GM12878 (cell line): ENCODE measurements around the gene SLC2A1. TPM values are rescaled to one million over a fixed set of nuclear protein-coding genes. Genes with fewer than 3 reads are reported as not detected.

Experiments
- ATAC-seq: fragments of 200-7000 bp; cut with Tn5 transposase; 3 replicates; pipeline ENCODE4 v1.9.1; 2020; ENCODE audit warnings: mild to moderate bottlenecking, moderate library complexity
- BruUV-seq: library from RNA; stranded (reverse); fragments of 400-500 nt; replicated peaks from 2 replicates; lab custom pipeline; 2021; lab: Mats Ljungman, UMichigan
- CTCF ChIA-PET: fragments of 300-600 bp; sonication (Branson Sonifier 250); formaldehyde crosslinking; extraction: SDS; loops from one replicate; lab custom pipeline; 2021; ENCODE audit warnings: inconsistent platforms; lab: Yijun Ruan, JAX
- POLR2A ChIA-PET: fragments of 350-600 bp; formaldehyde crosslinking; extraction: SDS; loops from one replicate; lab custom pipeline; 2021; ENCODE audit warnings: inconsistent platforms; lab: Charles Lee
- RAD21 ChIA-PET: fragments of 300-600 bp; sonication (Branson Sonifier 250); formaldehyde crosslinking; loops from one replicate; lab custom pipeline; 2023; ENCODE audit warnings: antibody characterized with exemption; ENCODE audit not compliant: unreplicated experiment; lab: Charles Lee
- SMC1A ChIA-PET: fragments of 300-600 bp; sonication (Branson Sonifier 250); formaldehyde crosslinking; loops from one replicate; lab custom pipeline; 2023; ENCODE audit not compliant: unreplicated experiment, uncharacterized antibody; lab: Charles Lee
- DNase-seq: peaks from one replicate; pipeline ENCODE4 v3.0.0-alpha.2; 2011; ENCODE audit warnings: low read depth, low spot score
- FAIRE-seq: peaks from 3 replicates; lab custom pipeline; 2011; peaks lifted over from hg19 to GRCh38; lab: Jason Lieb, UNC
- H2AFZ ChIP-seq: 2 replicates; pipeline ENCODE4 v1.6.0; 2011; ENCODE audit warnings: low read depth, low read length, control low read depth; ENCODE audit not compliant: control insufficient read depth
- H3K27ac ChIP-seq: 2 replicates; pipeline ENCODE4 v1.5.1; 2011; ENCODE audit warnings: control low read depth; ENCODE audit not compliant: control insufficient read depth, insufficient read depth
- H3K27me3 ChIP-seq, 2 experiments: replicated peaks in 1 of 2; 2 replicates each; pipeline versions ENCODE4 v1.6.0 to v1.6.1; 2011; ENCODE audit warnings: low read length in 1 of 2; ENCODE audit not compliant: control insufficient read depth in 2 of 2, insufficient read depth in 2 of 2
- H3K36me3 ChIP-seq, 2 experiments: 2 replicates each; pipeline ENCODE4 v1.5.1; 2011; ENCODE audit warnings: low read length in 1 of 2; ENCODE audit not compliant: control insufficient read depth in 2 of 2, insufficient read depth in 2 of 2
- H3K4me1 ChIP-seq: 2 replicates; pipeline ENCODE4 v1.6.1; 2011; ENCODE audit warnings: mild to moderate bottlenecking, low read length, moderate library complexity, mixed read lengths; ENCODE audit not compliant: control insufficient read depth, insufficient read depth
- H3K4me2 ChIP-seq: 2 replicates; pipeline ENCODE4 v1.6.0; 2011; ENCODE audit warnings: control low read depth; ENCODE audit not compliant: control insufficient read depth, insufficient read depth
- H3K4me3 ChIP-seq: fragments of 200-600 bp; sonication (generic); 2 replicates; pipeline ENCODE4 v1.5.1; 2016
- H3K79me2 ChIP-seq: 2 replicates; pipeline ENCODE4 v1.6.0; 2011; ENCODE audit warnings: low read length; ENCODE audit not compliant: control insufficient read depth, insufficient read depth
- H3K9ac ChIP-seq: 2 replicates; pipeline ENCODE4 v1.8.0; 2011; ENCODE audit warnings: low read length, control low read depth, mixed read lengths; ENCODE audit not compliant: control insufficient read depth, insufficient read depth
- H3K9me3 ChIP-seq: replicated peaks from 3 replicates; pipeline ENCODE4 v1.5.1; 2011; ENCODE audit warnings: mild to moderate bottlenecking, low read length; ENCODE audit not compliant: control insufficient read depth, insufficient read depth
- H4K20me1 ChIP-seq: 2 replicates; pipeline ENCODE4 v1.6.0; 2011; ENCODE audit not compliant: control insufficient read depth, insufficient read depth
- BHLHE40 ChIP-seq, 2 experiments: fragments of 450-650 bp in 1 of 2; IDR thresholded peaks; 2 replicates each; pipeline ENCODE4 v1.6.1; 2011 to 2017; ENCODE audit warnings: low read depth in 2 of 2, borderline replicate concordance in 1 of 2, improper control_type of control experiment in 1 of 2, low read length in 1 of 2, mild to moderate bottlenecking in 1 of 2
- CBFB ChIP-seq: IDR thresholded peaks from 2 replicates; pipeline ENCODE4 v1.6.1; 2016; ENCODE audit warnings: antibody characterized with exemption, low read depth
- KLF5 ChIP-seq: fragments of 450-650 bp; IDR thresholded peaks from 2 replicates; pipeline ENCODE4 v1.6.1; 2014; ENCODE audit warnings: mild to moderate bottlenecking; ENCODE audit not compliant: partially characterized antibody
- NFYB ChIP-seq: IDR thresholded peaks from 2 replicates; pipeline ENCODE4 v1.6.1; 2011; ENCODE audit warnings: low read depth, mild to moderate bottlenecking, low read length, improper control_type of control experiment, moderate library complexity; ENCODE audit not compliant: insufficient read depth
- SP1 ChIP-seq: IDR thresholded peaks from one replicate; pipeline ENCODE4 v1.6.1; 2011; ENCODE audit warnings: low read depth, low read length
- SPI1 ChIP-seq: IDR thresholded peaks from 2 replicates; pipeline ENCODE4 v1.6.1; 2011; ENCODE audit warnings: low read depth, mild to moderate bottlenecking, low read length, moderate library complexity, borderline replicate concordance; ENCODE audit not compliant: insufficient read depth
- ZNF24 ChIP-seq: fragments of 450-650 bp; IDR thresholded peaks from 2 replicates; pipeline ENCODE4 v1.6.1; 2017; ENCODE audit warnings: antibody characterized with exemption, mild to moderate bottlenecking
- WGBS: methylation state at CpG from one replicate; pipeline ENCODE4 v1.1.6; 2016; ENCODE audit warnings: low lambda C conversion rate; ENCODE audit not compliant: insufficient replicate concordance, insufficient coverage; ENCODE audit errors: missing lambda C conversion rate; 5-methylcytosine and 5-hydroxymethylcytosine counted together
- in situ Hi-C: fragments of 300-500 bp; cut with MboI; formaldehyde crosslinking; loops from 9 replicates; pipeline ENCODE4 v1.14.3; 2018; ENCODE audit warnings: mixed read lengths
- intact Hi-C: fragments of 100-400 bp; cut with micrococcal nuclease; formaldehyde crosslinking; loops from one replicate; pipeline ENCODE4 v1.14.2; 2022; ENCODE audit not compliant: unreplicated experiment
- polyA plus RNA-seq, 11 experiments: library from polyadenylated mRNA; depleted of rRNA in 4 of 11; unstranded in 6 of 11; stranded (reverse) in 5 of 11; fragments of >200 nt; fragmentation: Nextera tagmentation in 4 of 11; fragmentation: Illumina TruSeq in 1 of 11; extraction: Ambion mirVana in 4 of 11; extraction: Trizol in 1 of 11; gene quantifications; 1 replicate in 1 of 11; 2 replicates in 10 of 11; pipeline versions ENCODE4 v1.2.1 to v1.2.3, GENCODE V29; 2011 to 2016; ENCODE audit warnings: inconsistent platforms in 2 of 11, missing spikeins in 2 of 11, low read depth in 1 of 11
- total RNA-seq, 4 experiments: library from RNA; depleted of rRNA in 3 of 4; stranded (reverse); fragments of >200 nt in 3 of 4; fragmentation: Illumina TruSeq in 1 of 4; extraction: Trizol in 1 of 4; gene quantifications; 2 replicates each; pipeline versions ENCODE4 v1.2.1 to v1.2.3, GENCODE V29; 2013 to 2021

Gene SLC2A1
- total and polyA plus RNA-seq, 10 of the 15 experiments (the other 5 are each of a cell fraction or from before 2014, with no cell fraction given) = 5.7 to 66.0 (median 44.2) TPM

- ChIA-PET SMC1A (no interaction called here), POLR2A (no interaction called here), CTCF (no interaction called here), RAD21 (no interaction called here)
- H3K4me3 ChIP-seq = no peak overlapping the region
- no peaks in the 10 kb centered on the region for H3K27me3 ChIP-seq
- TF ChIP-seq CBFB = no peak
- TF ChIP-seq NFYB = no peak
- no peak for TF ChIP-seq SP1
- no peak for TF ChIP-seq KLF5
- TF ChIP-seq SPI1 = no peak
- TF ChIP-seq BHLHE40 (IDR thresholded peaks at IDR 0.05; ENCODE audit: borderline replicate concordance in 1 of 2, low read depth in 2 of 2, low read length in 1 of 2) = peak in 1 of 2 experiments; percentile 24; a peak in 1 of 4 replicates
- no peak for TF ChIP-seq ZNF24
- no peaks in the 10 kb centered on the region for H3K4me1 ChIP-seq
- BruUV-seq = no TSS peak
- H2AFZ ChIP-seq = no peak overlapping the region
- DNase-seq (no peak), ATAC-seq (no peak), FAIRE-seq (no peak)
- in situ Hi-C loops = no loop called here
- 26% methylated on average over 9 of the region's 9 CpGs for WGBS
- no peaks in the 10 kb centered on the region; the same call in 2 of the 3 replicates for H3K9me3 ChIP-seq
- no peaks in the 10 kb centered on the region for H4K20me1 ChIP-seq
- H3K27ac ChIP-seq = no peak overlapping the region
- H3K9ac ChIP-seq = no peak overlapping the region
- intact Hi-C loops = no loop called here
- H3K36me3 ChIP-seq = no peaks in the 10 kb centered on the region
- no peaks in the 10 kb centered on the region for H3K79me2 ChIP-seq
- no peak overlapping the region for H3K4me2 ChIP-seq
Measured at GRCh38 chr1:43004587-43005459, 46.2 kb upstream of the SLC2A1 start.
